HCT116 (cell line): Measurements from ENCODE around the gene ASB4. TPM values are rescaled to one million over a fixed set of nuclear protein-coding genes. Genes with fewer than 3 reads are reported as not detected.

Experiments used
- ATAC-seq: fragments of 200-7000 bp; cut with Tn5 transposase; 2 replicates; pipeline ENCODE4 v1.9.1; 2020; ENCODE audit warnings: mild to moderate bottlenecking, moderate library complexity
- BruUV-seq: library from RNA; stranded (reverse); fragments of 400-500 nt; replicated peaks from 2 replicates; lab custom pipeline; 2021; lab: Mats Ljungman, UMichigan
- CTCF ChIA-PET: fragments of 300-600 bp; sonication (Branson Sonifier 250); formaldehyde crosslinking; loops from one replicate; lab custom pipeline; 2021; ENCODE audit warnings: antibody characterized with exemption; lab: Charles Lee
- POLR2A ChIA-PET: fragments of 300-600, 350-600 bp; sonication (Branson Sonifier 250); formaldehyde crosslinking; loops from one replicate; lab custom pipeline; 2021; ENCODE audit warnings: antibody characterized with exemption; lab: Charles Lee
- RAD21 ChIA-PET, 2 experiments: fragments of 300-600 bp; sonication (Branson Sonifier 250); formaldehyde crosslinking; loops; one replicate each; lab custom pipeline; 2023; ENCODE audit warnings: low total read pairs in 2 of 2; ENCODE audit not compliant: uncharacterized antibody in 2 of 2, unreplicated experiment in 2 of 2, low non-redundant PET in 1 of 2; lab: Charles Lee
- DNase-seq: peaks from one replicate; pipeline ENCODE4 v3.0.0-alpha.2; 2010; ENCODE audit warnings: low read depth, low spot score
- H2AFZ ChIP-seq: fragments of 200-600 bp; shearing (Covaris generic), sonication (generic); 2 replicates; pipeline ENCODE4 v1.6.1; 2017; ENCODE audit warnings: low read depth, mixed run types, mixed read lengths, antibody characterized with exemption, low read length; ENCODE audit not compliant: poor library complexity, severe bottlenecking
- H3K27ac ChIP-seq: 2 replicates; pipeline ENCODE4 v1.5.1; 2012; ENCODE audit warnings: low read depth, low read length
- H3K27me3 ChIP-seq: fragments of 200-600 bp; sonication (generic); 2 replicates; pipeline ENCODE4 v1.6.1; 2016; ENCODE audit warnings: mixed run types, low read length, mixed read lengths; ENCODE audit not compliant: insufficient read depth
- H3K36me3 ChIP-seq, 2 experiments: fragments of 200-500 bp in 1 of 2; fragments of 200-600 bp in 1 of 2; sonication (Bioruptor generic) in 1 of 2; sonication (generic) in 1 of 2; 2 replicates each; pipeline versions ENCODE4 v1.5.1 to v1.6.1; 2014 to 2016; ENCODE audit warnings: low read length in 2 of 2, inconsistent platforms in 1 of 2, mixed read lengths in 1 of 2, mixed run types in 1 of 2; ENCODE audit not compliant: insufficient read depth in 2 of 2, control insufficient read depth in 1 of 2
- H3K4me1 ChIP-seq, 2 experiments: fragments of 200-600 bp in 1 of 2; sonication (generic) in 1 of 2; 2 replicates each; pipeline versions ENCODE4 v1.5.1 to v1.6.1; 2012 to 2017; ENCODE audit warnings: low read length in 2 of 2, inconsistent platforms in 1 of 2, mild to moderate bottlenecking in 1 of 2, mixed read lengths in 1 of 2, mixed run types in 1 of 2, moderate library complexity in 1 of 2; ENCODE audit not compliant: insufficient read depth in 2 of 2, control insufficient read depth in 1 of 2
- H3K4me2 ChIP-seq: fragments of 200-600 bp; sonication (generic); 2 replicates; pipeline ENCODE4 v1.6.1; 2017; ENCODE audit warnings: mixed run types, low read length, mixed read lengths
- H3K4me3 ChIP-seq, 2 experiments: fragments of 200-600 bp in 1 of 2; sonication (generic) in 1 of 2; replicated peaks in 1 of 2; 2 replicates each; pipeline ENCODE4 v1.5.1; 2011 to 2016; ENCODE audit warnings: low read length in 2 of 2, control low read depth in 1 of 2, low read depth in 1 of 2, mild to moderate bottlenecking in 1 of 2, mixed read lengths in 1 of 2, mixed run types in 1 of 2
- H3K79me2 ChIP-seq: fragments of 200-600 bp; sonication (generic); 2 replicates; pipeline ENCODE4 v1.6.1; 2017; ENCODE audit warnings: mild to moderate bottlenecking, mixed run types, low read length, moderate library complexity, mixed read lengths; ENCODE audit not compliant: insufficient read depth
- H3K9ac ChIP-seq: fragments of 200-600 bp; sonication (generic); 2 replicates; pipeline ENCODE4 v1.6.1; 2016; ENCODE audit warnings: low read length, mixed read lengths
- H3K9me2 ChIP-seq: fragments of 200-600 bp; sonication (generic), shearing (Covaris generic); 2 replicates; pipeline ENCODE4 v1.6.1; 2017; ENCODE audit warnings: mixed run types, mild to moderate bottlenecking, moderate library complexity; ENCODE audit not compliant: insufficient read depth
- H3K9me3 ChIP-seq, 2 experiments: fragments of 200-500 bp in 1 of 2; fragments of 200-600 bp in 1 of 2; sonication (Bioruptor generic) in 1 of 2; sonication (generic) in 1 of 2; 2 replicates each; pipeline ENCODE4 v1.6.1; 2014 to 2017; ENCODE audit warnings: low read length in 2 of 2, mixed read lengths in 2 of 2, inconsistent platforms in 1 of 2, low read depth in 1 of 2, mild to moderate bottlenecking in 1 of 2, mixed run types in 1 of 2, moderate library complexity in 1 of 2; ENCODE audit not compliant: control insufficient read depth in 1 of 2, insufficient read depth in 1 of 2
- H4K20me1 ChIP-seq: fragments of 200-600 bp; sonication (generic), shearing (Covaris generic); 2 replicates; pipeline ENCODE4 v1.6.1; 2017; ENCODE audit warnings: mixed run types, mild to moderate bottlenecking, moderate library complexity; ENCODE audit not compliant: insufficient read depth
- EGR1 ChIP-seq: IDR thresholded peaks from 2 replicates; pipeline ENCODE4 v1.6.1; 2012; ENCODE audit warnings: low read depth
- ELF1 ChIP-seq: IDR thresholded peaks from 2 replicates; pipeline ENCODE4 v1.6.1; 2012; ENCODE audit warnings: low read depth, borderline replicate concordance
- EZH2 ChIP-seq: fragments of 200-600 bp; sonication (generic); IDR thresholded peaks from 2 replicates; pipeline ENCODE4 v1.6.1; 2017; ENCODE audit warnings: antibody characterized with exemption, mixed run types
- SRF ChIP-seq: IDR thresholded peaks from 2 replicates; pipeline ENCODE4 v1.6.1; 2012; ENCODE audit warnings: low read depth
- TCF7L2 ChIP-seq: IDR thresholded peaks from 2 replicates; pipeline ENCODE4 v1.7.0; 2011; ENCODE audit warnings: borderline replicate concordance, inconsistent platforms; ENCODE audit not compliant: insufficient read depth, insufficient read length; ENCODE audit errors: extremely low read depth
- ZFX ChIP-seq: fragments of 450-650 bp; IDR thresholded peaks from 2 replicates; pipeline ENCODE4 v1.6.1; 2017
- ZNF274 ChIP-seq: fragments of 200-500 bp; sonication (Bioruptor generic); IDR thresholded peaks from 2 replicates; pipeline ENCODE4 v1.6.1; 2014; ENCODE audit warnings: mild to moderate bottlenecking, low read depth, low read length, inconsistent platforms
- intact Hi-C: fragments of 100-400 bp; cut with micrococcal nuclease; formaldehyde crosslinking; loops from 2 replicates; pipeline ENCODE4 v1.10.0; 2022
- total RNA-seq: library from RNA; stranded (reverse); gene quantifications from one replicate; pipeline ENCODE4 v1.2.1, GENCODE V29; 2021; ENCODE audit not compliant: unreplicated experiment
- TF ChIP-seq, protein P1 (sequence below): IDR thresholded peaks from 2 replicates; pipeline ENCODE4 v1.6.1; 2012; ENCODE audit warnings: low read depth
- TF ChIP-seq, protein P2 (sequence below), 3 experiments: fragments of 200-600 bp in 1 of 3; sonication (generic) in 1 of 3; IDR thresholded peaks in 2 of 3; conservative IDR thresholded peaks in 1 of 3; 2 replicates each; pipeline ENCODE4 v1.5.1; 2012 to 2017; ENCODE audit warnings: low read depth in 2 of 3, low read length in 2 of 3, antibody characterized with exemption in 1 of 3, borderline replicate concordance in 1 of 3, control low read depth in 1 of 3, mild to moderate bottlenecking in 1 of 3, mixed read lengths in 1 of 3, mixed run types in 1 of 3, moderate library complexity in 1 of 3; ENCODE audit not compliant: insufficient read depth in 1 of 3

The ASB4 gene
- total RNA-seq, 1 experiment from 2014 or later = 0.12 TPM

DNA sequence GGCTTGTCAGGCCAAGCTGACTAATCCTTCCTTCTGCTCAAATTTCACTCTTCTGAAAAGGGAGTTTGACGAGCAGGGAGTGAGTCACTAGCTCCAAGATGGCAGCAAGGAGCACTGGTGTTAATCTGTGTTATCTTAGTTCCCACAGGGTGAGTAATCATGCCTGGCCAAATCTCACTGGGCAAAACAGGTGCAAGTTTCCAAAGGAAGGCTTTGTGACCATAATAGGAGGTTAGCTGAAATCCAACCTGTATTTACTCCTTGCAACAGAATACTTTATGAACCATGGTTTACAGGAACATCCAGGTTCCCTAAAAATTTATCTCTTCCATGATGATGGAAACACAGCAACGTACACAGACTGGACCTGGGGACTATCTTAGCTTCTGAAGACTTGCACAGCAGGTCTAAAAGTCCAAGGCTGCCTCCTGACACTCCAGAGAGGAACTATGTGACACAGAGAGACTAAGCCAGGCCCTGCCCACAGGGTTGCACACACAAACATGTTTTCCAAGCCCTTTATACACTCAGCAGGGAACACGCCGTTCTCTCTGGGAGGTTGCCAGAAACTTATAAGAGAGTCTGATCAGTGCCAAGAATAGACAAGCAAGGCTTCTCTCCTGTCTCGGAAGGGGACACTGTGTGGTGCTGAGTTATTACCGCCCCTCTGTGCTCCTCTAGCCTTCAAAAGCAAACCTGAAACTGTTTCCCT is 64.2 kb downstream of the ASB4 start (continued):
- TF ChIP-seq, protein P1, sequence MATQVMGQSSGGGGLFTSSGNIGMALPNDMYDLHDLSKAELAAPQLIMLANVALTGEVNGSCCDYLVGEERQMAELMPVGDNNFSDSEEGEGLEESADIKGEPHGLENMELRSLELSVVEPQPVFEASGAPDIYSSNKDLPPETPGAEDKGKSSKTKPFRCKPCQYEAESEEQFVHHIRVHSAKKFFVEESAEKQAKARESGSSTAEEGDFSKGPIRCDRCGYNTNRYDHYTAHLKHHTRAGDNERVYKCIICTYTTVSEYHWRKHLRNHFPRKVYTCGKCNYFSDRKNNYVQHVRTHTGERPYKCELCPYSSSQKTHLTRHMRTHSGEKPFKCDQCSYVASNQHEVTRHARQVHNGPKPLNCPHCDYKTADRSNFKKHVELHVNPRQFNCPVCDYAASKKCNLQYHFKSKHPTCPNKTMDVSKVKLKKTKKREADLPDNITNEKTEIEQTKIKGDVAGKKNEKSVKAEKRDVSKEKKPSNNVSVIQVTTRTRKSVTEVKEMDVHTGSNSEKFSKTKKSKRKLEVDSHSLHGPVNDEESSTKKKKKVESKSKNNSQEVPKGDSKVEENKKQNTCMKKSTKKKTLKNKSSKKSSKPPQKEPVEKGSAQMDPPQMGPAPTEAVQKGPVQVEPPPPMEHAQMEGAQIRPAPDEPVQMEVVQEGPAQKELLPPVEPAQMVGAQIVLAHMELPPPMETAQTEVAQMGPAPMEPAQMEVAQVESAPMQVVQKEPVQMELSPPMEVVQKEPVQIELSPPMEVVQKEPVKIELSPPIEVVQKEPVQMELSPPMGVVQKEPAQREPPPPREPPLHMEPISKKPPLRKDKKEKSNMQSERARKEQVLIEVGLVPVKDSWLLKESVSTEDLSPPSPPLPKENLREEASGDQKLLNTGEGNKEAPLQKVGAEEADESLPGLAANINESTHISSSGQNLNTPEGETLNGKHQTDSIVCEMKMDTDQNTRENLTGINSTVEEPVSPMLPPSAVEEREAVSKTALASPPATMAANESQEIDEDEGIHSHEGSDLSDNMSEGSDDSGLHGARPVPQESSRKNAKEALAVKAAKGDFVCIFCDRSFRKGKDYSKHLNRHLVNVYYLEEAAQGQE = no peak
- TF ChIP-seq ELF1 = no peak
- no peak for TF ChIP-seq EZH2
- TF ChIP-seq ZFX = no peak
- TF ChIP-seq, all 23 proteins: peak for 10

DNA sequence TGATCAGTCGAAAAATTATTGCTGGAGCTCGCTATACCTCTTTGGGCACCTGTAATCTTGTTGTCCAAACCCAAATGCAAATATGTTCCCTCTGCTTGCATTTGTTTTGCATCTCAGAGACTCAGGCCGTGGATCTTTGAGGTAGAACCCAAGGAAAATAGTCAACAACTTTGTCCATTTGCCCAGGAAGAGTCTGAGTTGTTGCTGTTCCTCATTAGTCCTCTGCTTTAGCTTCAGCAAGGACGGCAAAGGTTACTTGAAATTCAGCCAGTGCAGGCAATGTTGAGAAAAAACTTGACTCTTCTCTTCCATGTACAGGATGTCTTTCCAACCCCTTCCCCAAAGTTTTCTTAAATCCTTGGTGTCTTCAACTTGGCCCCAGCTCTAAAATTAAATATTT is 64.8 kb downstream of the ASB4 start:
- TF ChIP-seq, protein P2, sequence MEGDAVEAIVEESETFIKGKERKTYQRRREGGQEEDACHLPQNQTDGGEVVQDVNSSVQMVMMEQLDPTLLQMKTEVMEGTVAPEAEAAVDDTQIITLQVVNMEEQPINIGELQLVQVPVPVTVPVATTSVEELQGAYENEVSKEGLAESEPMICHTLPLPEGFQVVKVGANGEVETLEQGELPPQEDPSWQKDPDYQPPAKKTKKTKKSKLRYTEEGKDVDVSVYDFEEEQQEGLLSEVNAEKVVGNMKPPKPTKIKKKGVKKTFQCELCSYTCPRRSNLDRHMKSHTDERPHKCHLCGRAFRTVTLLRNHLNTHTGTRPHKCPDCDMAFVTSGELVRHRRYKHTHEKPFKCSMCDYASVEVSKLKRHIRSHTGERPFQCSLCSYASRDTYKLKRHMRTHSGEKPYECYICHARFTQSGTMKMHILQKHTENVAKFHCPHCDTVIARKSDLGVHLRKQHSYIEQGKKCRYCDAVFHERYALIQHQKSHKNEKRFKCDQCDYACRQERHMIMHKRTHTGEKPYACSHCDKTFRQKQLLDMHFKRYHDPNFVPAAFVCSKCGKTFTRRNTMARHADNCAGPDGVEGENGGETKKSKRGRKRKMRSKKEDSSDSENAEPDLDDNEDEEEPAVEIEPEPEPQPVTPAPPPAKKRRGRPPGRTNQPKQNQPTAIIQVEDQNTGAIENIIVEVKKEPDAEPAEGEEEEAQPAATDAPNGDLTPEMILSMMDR (IDR thresholded peaks at IDR 0.05 in 2 of 3, conservative IDR thresholded peaks at IDR 0.05 in 1 of 3; ENCODE audit: borderline replicate concordance in 1 of 3, insufficient read depth in 1 of 3, low read depth in 2 of 3, low read length in 2 of 3) = no peak
- TF ChIP-seq ZNF274 (no peak), EZH2 (no peak), SRF (no peak), EGR1 (no peak), TCF7L2 (no peak)
- TF ChIP-seq, protein P1 = no peak
- Histone ChIP-seq H2AFZ (no peak overlapping the region), H4K20me1 (no peaks in the 10 kb centered on the region), H3K4me1 (peaks cover 5 to 14% of the 10 kb centered on the region in 2 experiments; a peak in 3 of 4 replicates), H3K9me2 (no peaks in the 10 kb centered on the region), H3K36me3 (no peaks in the 10 kb centered on the region), H3K27me3 (no peaks in the 10 kb centered on the region), H3K79me2 (no peaks in the 10 kb centered on the region), H3K27ac (no peak overlapping the region), H3K9me3 (no peaks in the 10 kb centered on the region), H3K9ac (no peak overlapping the region), H3K4me2 (no peak overlapping the region; the same call in 1 of the 2 replicates), H3K4me3 (no peak overlapping the region)
- DNase-seq (no peak), ATAC-seq (no peak)
- BruUV-seq = no TSS peak
- ChIA-PET CTCF (no interaction called here), RAD21 (no interaction called here), POLR2A (interaction anchor here (1.3 kb wide), 1 partner anchor 139 kb away, joined by 3 read pairs; no protein-coding TSS in a partner anchor)
- intact Hi-C loops = no loop called here
